Neural progenitor cell (in vitro differentiated cells): ENCODE results near the gene LTF.

Experiments
- CTCF ChIP-seq: fragments of 200-600 bp; sonication (generic); IDR thresholded peaks from 2 replicates; pipeline ENCODE4 v1.5.1; 2017; ENCODE audit warnings: antibody characterized with exemption, mild to moderate bottlenecking
- EZH2 ChIP-seq: fragments of 200-600 bp; sonication (generic); IDR thresholded peaks from 2 replicates; pipeline ENCODE4 v1.6.1; 2017; ENCODE audit warnings: antibody characterized with exemption, mild to moderate bottlenecking, moderate library complexity
- EZH2phosphoT487 ChIP-seq: fragments of 200-600 bp; sonication (generic); IDR thresholded peaks from 2 replicates; pipeline ENCODE4 v1.6.1; 2017; ENCODE audit warnings: antibody characterized with exemption

- no peak for TF ChIP-seq EZH2
- TF ChIP-seq CTCF = no peak
- no peak for TF ChIP-seq EZH2phosphoT487
Observed at GRCh38 chr3:46466871-46467403, 2.2 kb upstream of the LTF start.
